ENCODE data around the gene CIT. TPM values are rescaled to one million over a fixed set of nuclear protein-coding genes. Genes with fewer than 3 reads are reported as not detected.

The CIT gene
- total and polyA plus RNA-seq, 9 of the 15 experiments (the other 6 are each of a cell fraction or from before 2014, with no cell fraction given): 1.1 to 46.7 (median 21.3) TPM

GRCh38 chr12:119902084-119902509 lies 25.0 kb upstream of the CIT start (continued):
- TF ChIP-seq EP400 (IDR thresholded peaks at IDR 0.05) (no peak), STAG1 (CRISPR knock-in tag; IDR thresholded peaks at IDR 0.05; ENCODE audit: borderline replicate concordance) (peak; percentile 32; the same call in 1 of the 2 replicates), ETV1 (tag; conservative IDR thresholded peaks at IDR 0.05; ENCODE audit: low read depth) (peak; percentile 91), ZNF830 (CRISPR knock-in tag; IDR thresholded peaks at IDR 0.05) (no peak), PTTG1 (tag; IDR thresholded peaks at IDR 0.05; ENCODE audit: low read depth) (no peak), TCF3 (CRISPR knock-in tag; IDR thresholded peaks at IDR 0.05) (no peak), CREM (IDR thresholded peaks at IDR 0.05; ENCODE audit: low read depth) (no peak), GATAD2B (IDR thresholded peaks at IDR 0.05; ENCODE audit: borderline replicate concordance) (0 out of 2 replicates have a peak, but pooled peaks have one; percentile 29), CTBP1 (IDR thresholded peaks at IDR 0.05; ENCODE audit: borderline replicate concordance) (peak; percentile 72), ZNF589 (CRISPR knock-in tag; IDR thresholded peaks at IDR 0.05; ENCODE audit: low read depth) (no peak), RBM39 (optimal IDR thresholded peaks at IDR 0.05; ENCODE audit: low read depth, low read length) (no peak), CTCF (IDR thresholded peaks at IDR 0.05 in 2 of 3, conservative IDR thresholded peaks at IDR 0.05 in 1 of 3; ENCODE audit: insufficient read depth in 2 of 3, low read depth in 1 of 3, low read length in 3 of 3) (peak; percentile 84 to 95 (median 88)), ARNT (IDR thresholded peaks at IDR 0.05) (no peak), ZC3H8 (IDR thresholded peaks at IDR 0.05) (no peak), MTA3 (IDR thresholded peaks at IDR 0.05; ENCODE audit: borderline replicate concordance) (0 out of 2 replicates have a peak, but pooled peaks have one; percentile 29), BRD4 (IDR thresholded peaks at IDR 0.05) (no peak), ZNF324 (CRISPR knock-in tag; IDR thresholded peaks at IDR 0.05) (no peak), ELF2 (CRISPR knock-in tag; IDR thresholded peaks at IDR 0.05) (no peak), ZNF444 (CRISPR knock-in tag; IDR thresholded peaks at IDR 0.05) (no peak), ZNF717 (CRISPR knock-in tag; IDR thresholded peaks at IDR 0.05) (no peak), MXI1 (IDR thresholded peaks at IDR 0.05; ENCODE audit: low read depth, low read length) (no peak), SIRT6 (IDR thresholded peaks at IDR 0.05; ENCODE audit: low read depth, low read length) (no peak), THAP12 (CRISPR knock-in tag; IDR thresholded peaks at IDR 0.05) (no peak)

All from K562 (cell line).